Immature natural killer cell (primary cell): ENCODE results near the gene DNAH7. TPM values are rescaled to one million over a fixed set of nuclear protein-coding genes. Genes with fewer than 3 reads are reported as not detected.
"Not testable (repeated sequence)": the region's sequence is repeated elsewhere in the genome, so short reads cannot be mapped to it uniquely, and the experiment has no call there.

ENCODE experiments used
- DNase-seq, 3 donors: peaks; one replicate each; pipeline ENCODE4 v3.0.0; 2022; ENCODE audit warnings: mixed read lengths in 1 of 3
- H3K27ac Mint-ChIP-seq, 6 donors: one replicate each; pipeline ENCODE4 v1.8.0; 2020; ENCODE audit warnings: mixed read lengths in 6 of 6, mild to moderate bottlenecking in 5 of 6, inconsistent platforms in 4 of 6, moderate library complexity in 3 of 6
- H3K27me3 Mint-ChIP-seq, 3 donors: one replicate each; pipeline ENCODE4 v1.8.0; 2020 to 2021; ENCODE audit warnings: low read depth in 3 of 3, mild to moderate bottlenecking in 3 of 3, mixed read lengths in 3 of 3, moderate library complexity in 3 of 3, inconsistent platforms in 1 of 3
- H3K36me3 Mint-ChIP-seq, 3 donors: one replicate each; pipeline ENCODE4 v1.8.0; 2020; ENCODE audit warnings: mixed read lengths in 3 of 3, inconsistent platforms in 2 of 3, mild to moderate bottlenecking in 2 of 3
- H3K4me1 Mint-ChIP-seq, 2 donors: one replicate each; pipeline ENCODE4 v1.8.0; 2020; ENCODE audit warnings: inconsistent platforms in 2 of 2, mild to moderate bottlenecking in 2 of 2, mixed read lengths in 2 of 2, moderate library complexity in 1 of 2
- H3K4me3 Mint-ChIP-seq, 5 donors: one replicate each; pipeline ENCODE4 v1.8.0; 2020; ENCODE audit warnings: mild to moderate bottlenecking in 5 of 5, mixed read lengths in 5 of 5, inconsistent platforms in 3 of 5, moderate library complexity in 3 of 5
- H3K9me3 Mint-ChIP-seq, 6 donors: one replicate each; pipeline ENCODE4 v1.8.0; 2020; ENCODE audit warnings: mild to moderate bottlenecking in 6 of 6, mixed read lengths in 6 of 6, inconsistent platforms in 4 of 6, moderate library complexity in 3 of 6
- polyA plus RNA-seq, 3 donors: library from polyadenylated mRNA; unstranded; fragments of 300-500 nt; fragmentation: Illumina TruSeq; gene quantifications; one replicate each; pipeline ENCODE4 v1.2.3, GENCODE V29; 2021

Gene DNAH7
- polyA plus RNA-seq, 3 donors from 2014 or later, result 0.69 TPM; not detected in 2

DNA sequence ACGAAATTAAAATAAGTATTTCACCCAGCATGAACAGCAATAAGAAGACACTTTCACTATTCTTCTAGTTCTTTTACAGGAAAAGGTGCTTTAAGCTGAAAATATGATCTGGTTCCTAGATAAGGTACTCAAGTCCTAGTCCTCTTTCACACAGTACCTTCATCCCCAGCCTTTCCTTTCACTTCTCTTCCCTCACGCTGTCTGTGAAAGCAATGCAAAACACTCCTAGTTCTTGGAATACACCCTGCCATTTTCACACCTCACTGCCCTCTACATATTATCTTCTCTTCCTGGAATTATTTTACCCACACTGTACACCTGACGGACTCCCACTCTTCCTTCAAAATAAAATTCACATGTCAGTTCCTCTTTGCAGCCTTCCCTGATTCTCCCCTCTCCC, 82.9 kb downstream of the DNAH7 start:
- no peaks in the 10 kb centered on the region for H3K9me3 Mint-ChIP-seq
- H3K4me1 Mint-ChIP-seq, result no peaks in the 10 kb centered on the region
- no peak overlapping the region for H3K4me3 Mint-ChIP-seq
- no peaks in the 10 kb centered on the region for H3K36me3 Mint-ChIP-seq
- peaks cover 0 to 6% (median 0%) of the 10 kb centered on the region in 3 donors for H3K27me3 Mint-ChIP-seq
- DNase-seq, result no peak
- no peak overlapping the region for H3K27ac Mint-ChIP-seq

DNA sequence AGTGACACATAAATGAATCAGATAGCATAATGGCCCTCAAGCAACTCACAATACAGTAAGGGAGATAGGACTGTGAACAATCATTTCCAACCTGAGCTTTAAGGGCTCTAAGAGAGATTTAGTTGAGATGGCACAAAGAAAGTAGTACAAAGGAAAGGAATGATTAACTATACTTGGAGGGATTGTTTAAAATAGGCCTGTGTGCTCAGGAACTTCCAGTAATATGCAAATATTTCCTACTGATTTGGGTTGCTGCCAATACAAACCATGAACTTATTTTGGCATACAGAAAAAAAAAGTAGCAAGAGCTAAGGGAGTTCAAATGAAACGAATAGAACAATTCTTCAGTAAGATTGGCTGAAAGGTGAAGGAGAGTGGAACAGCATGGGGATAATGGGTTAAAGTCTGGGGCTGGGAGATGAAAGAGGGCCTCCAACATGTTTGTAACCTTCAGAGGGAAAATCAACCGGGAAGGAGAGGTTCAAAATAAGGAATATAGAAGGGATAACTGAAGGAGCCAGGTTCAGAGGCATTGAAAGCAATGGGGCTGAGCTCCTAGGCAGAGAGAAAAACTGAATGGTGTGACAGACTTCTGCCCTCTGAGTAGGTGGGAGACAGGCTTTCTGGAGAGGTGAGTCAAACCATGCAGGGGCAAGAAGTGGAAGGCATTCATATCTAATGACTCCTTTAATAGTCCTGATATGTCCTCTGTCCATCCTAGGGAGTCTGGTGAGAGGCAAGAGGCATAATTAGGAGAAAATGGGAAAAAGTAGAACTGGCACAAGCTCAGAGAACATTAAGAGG, 83.5 kb downstream of the DNAH7 start:
- Mint-ChIP-seq H3K4me1 (no peaks in the 10 kb centered on the region), H3K4me3 (no peak overlapping the region), H3K9me3 (no peaks in the 10 kb centered on the region), H3K27ac (no peak overlapping the region), H3K36me3 (no peaks in the 10 kb centered on the region), H3K27me3 (peaks cover 0 to 6% (median 0%) of the 10 kb centered on the region in 3 donors)
- no peak for DNase-seq

DNA sequence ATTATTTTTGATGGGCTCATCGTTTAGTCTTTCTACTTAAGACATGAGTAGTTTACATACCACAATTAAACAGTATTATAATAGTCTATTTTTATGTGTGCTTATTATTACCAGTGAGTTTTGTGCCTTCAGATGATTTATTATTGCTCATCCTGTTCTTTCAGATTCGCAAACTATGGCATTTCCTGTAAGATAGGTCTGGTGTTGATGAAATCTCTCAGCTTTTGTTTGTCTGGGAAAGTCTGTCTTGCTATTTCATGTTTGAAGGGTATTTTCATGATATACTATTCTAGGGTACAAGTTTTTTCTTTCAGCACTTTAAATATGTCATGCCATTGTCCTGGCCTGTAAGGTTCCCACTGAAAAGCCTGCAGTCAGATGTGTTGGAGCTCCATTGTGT, 101.3 kb downstream of the DNAH7 start:
- peaks cover 0 to 2% (median 2%) of the 10 kb centered on the region in 3 donors for H3K27me3 Mint-ChIP-seq
- no peaks in the 10 kb centered on the region for H3K4me1 Mint-ChIP-seq
- H3K9me3 Mint-ChIP-seq, result peaks cover 0 to 2% (median 0%) of the 10 kb centered on the region in 6 donors
- H3K36me3 Mint-ChIP-seq, result no peaks in the 10 kb centered on the region
- no peak for DNase-seq
- H3K4me3 Mint-ChIP-seq, result no peak overlapping the region
- H3K27ac Mint-ChIP-seq, result no peak overlapping the region

DNA sequence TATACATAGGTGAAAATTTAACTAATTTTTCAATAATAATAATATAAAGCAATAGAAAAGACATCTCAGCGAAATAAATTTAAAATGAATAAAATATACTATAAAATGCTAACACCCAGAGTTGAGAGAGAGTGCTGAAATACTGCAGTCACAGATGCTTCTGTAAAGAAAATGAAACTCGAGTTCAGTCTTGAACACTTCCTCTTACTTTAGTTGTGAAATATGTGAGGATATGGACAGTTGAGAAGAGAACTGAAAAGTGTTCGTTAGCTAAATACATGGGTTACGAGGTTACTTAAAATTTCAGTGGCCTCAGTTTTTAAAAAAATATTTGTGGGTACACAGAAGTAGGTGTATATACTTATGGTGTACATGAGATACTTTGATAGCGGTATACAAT, 106.8 kb downstream of the DNAH7 start:
- Mint-ChIP-seq H3K27me3 (peaks cover 0 to 2% (median 0%) of the 10 kb centered on the region in 3 donors), H3K4me1 (no peaks in the 10 kb centered on the region), H3K36me3 (no peaks in the 10 kb centered on the region), H3K4me3 (no peak overlapping the region), H3K27ac (no peak overlapping the region), H3K9me3 (peaks cover 0 to 4% (median under 1%) of the 10 kb centered on the region in 6 donors)
- DNase-seq, result no peak

DNA sequence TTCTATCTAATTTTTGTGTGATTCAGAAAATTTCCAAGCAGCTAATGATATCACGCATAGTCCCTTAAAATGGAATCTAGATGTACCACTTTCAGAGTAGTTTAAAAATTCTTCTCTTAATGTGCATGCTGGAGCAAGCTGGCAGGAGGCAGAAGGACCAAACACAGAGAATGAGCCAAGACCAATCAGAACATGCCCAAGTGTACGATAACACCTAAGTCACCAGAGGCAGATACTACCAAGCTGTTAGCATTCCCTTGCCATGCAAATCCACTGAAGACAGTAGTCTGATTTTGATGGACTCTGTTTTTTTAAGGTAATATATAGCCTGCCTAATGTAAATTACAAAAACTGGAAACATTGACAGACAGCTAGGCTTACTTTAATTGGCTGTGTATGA, 109.3 kb downstream of the DNAH7 start:
- H3K4me1 Mint-ChIP-seq, result no peaks in the 10 kb centered on the region

DNA sequence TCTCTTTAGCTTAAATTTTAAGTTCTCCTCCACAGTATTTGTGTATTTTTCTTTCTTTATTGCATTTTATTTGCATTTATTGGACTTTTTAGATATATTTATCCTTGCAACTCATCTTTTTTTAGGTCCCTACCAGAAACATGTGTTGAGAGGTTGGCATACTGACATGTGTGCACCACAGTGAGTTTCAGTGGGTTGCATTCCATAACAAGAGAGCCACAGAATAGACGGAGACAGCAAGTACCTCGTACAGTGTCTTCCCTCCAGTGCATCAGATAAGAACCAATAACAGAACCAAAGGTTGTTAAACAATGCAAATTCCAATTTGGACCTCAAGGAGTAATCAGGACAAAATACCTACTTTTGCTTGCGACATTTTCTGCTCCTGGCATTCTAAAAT, 111.9 kb downstream of the DNAH7 start:
- H3K4me1 Mint-ChIP-seq, result no peaks in the 10 kb centered on the region
- H3K4me3 Mint-ChIP-seq, result no peak overlapping the region
- peaks cover 0 to 4% (median 0%) of the 10 kb centered on the region in 3 donors for H3K27me3 Mint-ChIP-seq
- H3K9me3 Mint-ChIP-seq, result peaks cover 0 to 11% (median 6%) of the 10 kb centered on the region in 6 donors
- no peak overlapping the region for H3K27ac Mint-ChIP-seq
- DNase-seq, result no peak
- H3K36me3 Mint-ChIP-seq, result no peaks in the 10 kb centered on the region

More for the DNA sequence above, 109.3 kb downstream of the DNAH7 start:
- Mint-ChIP-seq H3K36me3 (no peaks in the 10 kb centered on the region), H3K9me3 (peaks cover 0 to 5% (median under 1%) of the 10 kb centered on the region in 6 donors), H3K4me3 (no peak overlapping the region), H3K27me3 (peaks cover 0 to 2% (median 0%) of the 10 kb centered on the region in 3 donors), H3K27ac (no peak overlapping the region)
- no peak for DNase-seq

DNA sequence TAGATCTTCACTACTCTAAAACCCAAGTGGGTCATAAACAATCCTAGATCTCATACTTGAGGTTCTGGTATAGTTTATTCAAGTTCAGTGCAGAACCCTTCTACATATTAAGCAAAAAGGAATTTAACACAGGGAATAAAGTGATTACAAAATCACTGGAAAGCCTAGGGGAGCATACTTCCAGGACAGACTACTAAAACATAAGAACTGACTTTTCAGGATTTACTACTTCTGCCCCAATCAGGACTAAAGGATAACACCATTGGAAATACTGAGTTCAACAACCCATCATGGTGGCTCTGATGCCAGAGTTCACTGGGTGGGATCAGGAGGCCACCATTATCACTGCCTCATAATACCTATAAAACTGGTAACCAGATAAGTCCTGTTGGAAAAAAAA, 123.6 kb downstream of the DNAH7 start:
- H3K9me3 Mint-ChIP-seq, result peaks cover 0 to 6% (median 0%) of the 10 kb centered on the region in 6 donors

DNA sequence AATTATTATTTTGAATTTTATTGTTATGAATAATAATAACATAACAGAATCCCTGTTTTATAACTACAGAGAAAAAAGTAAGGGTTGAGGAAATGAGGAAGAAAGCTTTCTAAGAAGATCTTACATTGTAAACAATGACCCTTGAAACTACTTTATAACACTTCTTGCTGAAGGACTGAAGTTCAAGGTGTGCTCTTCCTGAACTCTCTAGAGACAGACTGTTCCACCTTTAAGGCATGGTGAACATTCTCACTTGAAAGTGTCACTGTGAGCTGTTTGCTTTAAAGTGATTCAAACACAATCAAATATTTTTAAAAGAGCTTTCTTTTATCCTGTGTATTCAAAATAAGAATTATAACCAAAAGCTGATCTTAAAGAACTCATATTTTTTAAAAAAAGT, 131.5 kb downstream of the DNAH7 start:
- Mint-ChIP-seq H3K4me3 (no peak overlapping the region), H3K27ac (no peak overlapping the region), H3K27me3 (peaks cover 0 to 3% (median 1%) of the 10 kb centered on the region in 3 donors), H3K36me3 (no peaks in the 10 kb centered on the region), H3K4me1 (no peaks in the 10 kb centered on the region), H3K9me3 (peaks cover 0 to 5% (median 0%) of the 10 kb centered on the region in 6 donors)
- no peak for DNase-seq

More for the DNA sequence above, 123.6 kb downstream of the DNAH7 start:
- no peak overlapping the region for H3K4me3 Mint-ChIP-seq
- DNase-seq, result no peak
- no peaks in the 10 kb centered on the region for H3K36me3 Mint-ChIP-seq
- H3K27ac Mint-ChIP-seq, result no peak overlapping the region
- H3K27me3 Mint-ChIP-seq, result peaks cover 0 to 2% (median 1%) of the 10 kb centered on the region in 3 donors
- H3K4me1 Mint-ChIP-seq, result no peaks in the 10 kb centered on the region

DNA sequence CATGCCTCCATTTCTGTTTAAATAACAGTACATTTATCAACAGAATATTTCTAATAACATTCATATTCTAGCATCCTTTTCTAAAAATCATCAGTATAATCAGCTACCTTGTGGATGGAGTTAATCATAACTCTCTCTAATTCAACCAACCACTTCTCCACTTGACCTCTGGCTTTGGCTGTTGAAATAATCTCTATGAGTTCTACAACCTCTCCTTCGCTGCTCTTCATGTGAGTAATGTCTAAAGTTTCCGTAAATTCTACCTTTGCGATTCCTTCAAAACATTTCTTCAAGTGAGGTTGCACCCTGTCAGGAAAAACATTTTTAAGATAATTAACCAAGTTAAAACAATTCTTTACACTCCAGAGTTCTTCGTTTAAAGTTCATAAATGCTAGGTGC, 134.2 kb downstream of the DNAH7 start:
- peaks cover 0 to 2% (median 0%) of the 10 kb centered on the region in 6 donors for H3K9me3 Mint-ChIP-seq
- H3K36me3 Mint-ChIP-seq, result no peaks in the 10 kb centered on the region
- H3K27ac Mint-ChIP-seq, result no peak overlapping the region
- DNase-seq, result no peak
- no peaks in the 10 kb centered on the region for H3K4me1 Mint-ChIP-seq
- peaks cover 0 to 1% (median under 1%) of the 10 kb centered on the region in 3 donors for H3K27me3 Mint-ChIP-seq
- no peak overlapping the region for H3K4me3 Mint-ChIP-seq

DNA sequence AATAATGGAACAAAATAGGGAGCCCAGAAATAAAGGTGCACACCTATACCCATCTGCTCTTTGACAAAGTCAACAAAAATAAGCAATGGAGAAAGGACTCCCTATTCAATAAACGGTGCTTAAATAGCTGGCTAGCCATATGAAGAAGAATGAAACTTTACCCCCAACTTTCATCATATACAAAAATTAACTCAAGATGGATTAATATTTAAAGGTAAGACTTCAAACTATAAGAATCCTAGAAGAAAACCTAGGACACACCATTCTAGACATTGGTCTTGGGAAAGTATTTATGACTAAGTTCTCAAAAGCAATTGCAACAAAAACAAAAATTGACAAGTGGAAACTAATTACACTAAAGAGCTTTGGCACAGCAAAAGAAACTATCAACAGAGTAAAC, 139.1 kb downstream of the DNAH7 start:
- Mint-ChIP-seq H3K4me1 (no peaks in the 10 kb centered on the region), H3K36me3 (no peaks in the 10 kb centered on the region), H3K27ac (no peak overlapping the region), H3K27me3 (peaks cover 0 to 6% (median 2%) of the 10 kb centered on the region in 3 donors), H3K9me3 (peaks cover 0 to 2% (median 0%) of the 10 kb centered on the region in 6 donors), H3K4me3 (no peak overlapping the region)
- no peak for DNase-seq

DNA sequence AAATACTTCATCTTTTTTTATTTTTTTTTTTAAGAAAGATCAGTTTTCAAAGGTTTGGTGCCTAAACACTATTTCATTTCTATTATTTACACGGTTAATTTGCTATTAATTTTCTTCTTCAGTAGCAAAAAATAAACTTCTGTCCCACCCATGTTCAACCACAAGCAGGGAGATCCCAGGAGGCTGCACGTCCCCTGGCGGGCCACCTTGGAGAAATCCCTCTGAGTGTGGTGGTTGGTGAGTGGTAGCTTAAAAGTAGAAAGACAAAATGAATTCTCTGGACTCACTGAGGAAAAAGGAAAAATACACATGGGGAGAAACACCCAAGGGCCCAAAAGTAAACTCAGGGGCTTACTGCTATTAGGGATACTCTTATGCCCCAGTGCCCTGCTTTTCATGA, 143.5 kb downstream of the DNAH7 start:
- H3K9me3 Mint-ChIP-seq, result peaks cover 0 to 1% (median 0%) of the 10 kb centered on the region in 6 donors
- peaks cover 0 to 5% (median 4%) of the 10 kb centered on the region in 3 donors for H3K27me3 Mint-ChIP-seq
- no peaks in the 10 kb centered on the region for H3K36me3 Mint-ChIP-seq
- no peak for DNase-seq
- H3K27ac Mint-ChIP-seq, result no peak overlapping the region
- H3K4me1 Mint-ChIP-seq, result no peaks in the 10 kb centered on the region
- no peak overlapping the region for H3K4me3 Mint-ChIP-seq

DNA sequence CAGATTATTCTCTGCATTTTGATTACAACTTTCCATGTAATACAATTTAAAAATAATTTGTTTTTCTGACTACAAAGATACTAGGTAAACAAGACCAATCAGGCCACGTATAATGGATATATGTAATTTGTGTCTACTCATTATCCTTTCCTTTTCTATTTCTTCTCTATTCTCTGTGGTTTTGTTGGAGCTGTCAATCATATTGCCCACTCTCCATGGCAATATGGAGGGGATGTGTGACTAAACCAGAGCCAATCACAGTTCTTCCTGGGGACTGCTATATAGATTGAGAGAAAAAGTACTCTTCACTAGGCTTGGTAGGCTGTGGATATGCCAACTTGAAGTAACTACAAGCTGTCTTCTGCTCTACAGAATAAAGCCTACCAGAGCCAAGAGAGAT, 144.7 kb downstream of the DNAH7 start:
- no peaks in the 10 kb centered on the region for H3K36me3 Mint-ChIP-seq

DNA sequence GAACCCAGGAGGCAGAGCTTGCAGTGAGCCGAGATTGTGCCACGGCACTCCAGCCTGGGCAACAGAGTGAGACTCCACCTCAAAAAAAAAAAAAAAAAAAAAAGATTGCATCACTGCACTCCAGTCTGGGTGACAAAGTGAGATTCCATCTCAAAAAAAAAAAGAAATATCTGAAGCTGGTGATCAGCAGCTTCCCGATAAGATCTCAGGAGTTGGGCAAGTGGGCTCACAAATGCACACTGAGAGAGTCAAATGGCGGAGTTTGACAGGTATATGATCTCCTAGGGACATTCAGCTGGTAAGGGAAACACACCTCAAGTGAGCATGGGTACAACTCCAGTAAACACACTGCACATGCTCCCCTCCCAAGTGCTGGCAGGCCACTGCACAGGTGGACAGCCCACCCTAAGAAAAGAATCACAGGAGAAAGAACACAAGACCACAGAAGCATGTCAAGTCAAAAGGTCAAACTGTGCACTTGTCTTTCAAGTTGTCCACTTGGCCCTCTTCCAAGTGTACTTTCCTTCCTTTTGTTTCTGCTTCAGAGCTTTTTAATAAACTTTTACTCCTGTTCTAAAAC, 151.5 kb downstream of the DNAH7 start:
- not testable (repeated sequence) for DNase-seq, H3K4me1 Mint-ChIP-seq, H3K27ac Mint-ChIP-seq, H3K4me3 Mint-ChIP-seq, H3K36me3 Mint-ChIP-seq, H3K27me3 Mint-ChIP-seq, H3K9me3 Mint-ChIP-seq

More for the DNA sequence above, 144.7 kb downstream of the DNAH7 start:
- H3K27ac Mint-ChIP-seq, result no peak overlapping the region
- peaks cover 0 to 1% (median 0%) of the 10 kb centered on the region in 6 donors for H3K9me3 Mint-ChIP-seq
- no peaks in the 10 kb centered on the region for H3K4me1 Mint-ChIP-seq
- DNase-seq, result no peak
- peaks cover 0 to 5% (median 3%) of the 10 kb centered on the region in 3 donors for H3K27me3 Mint-ChIP-seq
- no peak overlapping the region for H3K4me3 Mint-ChIP-seq

DNA sequence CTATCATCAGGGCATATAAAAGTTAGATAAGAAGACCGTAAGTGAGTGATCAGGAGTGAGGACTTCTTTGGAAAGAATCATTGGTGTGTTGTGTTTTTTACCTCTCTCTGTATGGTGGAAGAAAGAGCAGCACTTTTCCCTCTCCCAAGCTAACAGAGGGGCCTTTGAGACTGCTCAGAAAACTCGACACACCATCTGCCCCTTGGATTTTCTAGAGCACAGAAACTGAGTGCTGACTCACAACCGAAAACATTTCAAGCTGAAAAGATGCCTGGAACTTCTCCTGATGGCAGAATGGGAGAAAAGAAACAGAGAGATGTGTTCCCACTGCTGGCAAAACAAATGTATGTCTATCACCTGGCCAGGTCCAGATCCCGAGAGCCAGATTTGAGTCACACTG, 156.6 kb downstream of the DNAH7 start:
- Mint-ChIP-seq H3K36me3 (no peaks in the 10 kb centered on the region), H3K4me1 (no peaks in the 10 kb centered on the region), H3K27ac (no peak overlapping the region), H3K27me3 (peaks cover 0 to 3% (median 0%) of the 10 kb centered on the region in 3 donors), H3K9me3 (peaks cover 0 to 10% (median 0%) of the 10 kb centered on the region in 6 donors), H3K4me3 (no peak overlapping the region)
- DNase-seq, result no peak
